HL-60 (cell line): ENCODE data around the gene PRRC2B.

Source experiments
- POLR2AphosphoS5 ChIP-seq: IDR thresholded peaks from 2 replicates; pipeline ENCODE4 v1.6.1; 2012; ENCODE audit warnings: low read depth
- TF ChIP-seq, protein P1 (sequence below): IDR thresholded peaks from one replicate; pipeline ENCODE4 v1.5.1; 2011; ENCODE audit warnings: low read length, control low read depth, inconsistent platforms; ENCODE audit not compliant: insufficient read depth
- TF ChIP-seq, protein P2 (sequence below): IDR thresholded peaks from 2 replicates; pipeline ENCODE4 v1.6.1; 2012; ENCODE audit warnings: low read depth; ENCODE audit not compliant: insufficient replicate concordance

DNA sequence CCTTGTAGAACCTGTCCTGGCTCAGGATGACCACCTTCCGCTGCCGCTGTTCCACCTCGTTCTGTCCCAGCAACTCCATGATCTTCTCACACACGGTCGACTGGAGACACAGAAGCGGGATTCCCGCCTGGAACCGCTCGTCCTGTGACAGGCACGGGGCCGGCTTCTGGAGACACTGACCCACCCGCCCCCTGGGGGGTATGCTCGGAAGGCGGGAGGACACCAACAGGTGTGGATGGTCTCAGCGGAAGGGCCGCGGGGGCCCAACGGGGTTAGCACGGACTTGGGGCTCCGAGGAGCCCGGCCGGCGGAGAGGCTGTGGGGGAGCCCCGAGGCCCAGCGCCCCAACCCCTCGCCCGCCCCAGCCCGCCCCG, 136.6 kb downstream of the PRRC2B start:
- TF ChIP-seq, protein P1, sequence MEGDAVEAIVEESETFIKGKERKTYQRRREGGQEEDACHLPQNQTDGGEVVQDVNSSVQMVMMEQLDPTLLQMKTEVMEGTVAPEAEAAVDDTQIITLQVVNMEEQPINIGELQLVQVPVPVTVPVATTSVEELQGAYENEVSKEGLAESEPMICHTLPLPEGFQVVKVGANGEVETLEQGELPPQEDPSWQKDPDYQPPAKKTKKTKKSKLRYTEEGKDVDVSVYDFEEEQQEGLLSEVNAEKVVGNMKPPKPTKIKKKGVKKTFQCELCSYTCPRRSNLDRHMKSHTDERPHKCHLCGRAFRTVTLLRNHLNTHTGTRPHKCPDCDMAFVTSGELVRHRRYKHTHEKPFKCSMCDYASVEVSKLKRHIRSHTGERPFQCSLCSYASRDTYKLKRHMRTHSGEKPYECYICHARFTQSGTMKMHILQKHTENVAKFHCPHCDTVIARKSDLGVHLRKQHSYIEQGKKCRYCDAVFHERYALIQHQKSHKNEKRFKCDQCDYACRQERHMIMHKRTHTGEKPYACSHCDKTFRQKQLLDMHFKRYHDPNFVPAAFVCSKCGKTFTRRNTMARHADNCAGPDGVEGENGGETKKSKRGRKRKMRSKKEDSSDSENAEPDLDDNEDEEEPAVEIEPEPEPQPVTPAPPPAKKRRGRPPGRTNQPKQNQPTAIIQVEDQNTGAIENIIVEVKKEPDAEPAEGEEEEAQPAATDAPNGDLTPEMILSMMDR: no peak
- no peak for TF ChIP-seq POLR2AphosphoS5
- TF ChIP-seq, protein P2, sequence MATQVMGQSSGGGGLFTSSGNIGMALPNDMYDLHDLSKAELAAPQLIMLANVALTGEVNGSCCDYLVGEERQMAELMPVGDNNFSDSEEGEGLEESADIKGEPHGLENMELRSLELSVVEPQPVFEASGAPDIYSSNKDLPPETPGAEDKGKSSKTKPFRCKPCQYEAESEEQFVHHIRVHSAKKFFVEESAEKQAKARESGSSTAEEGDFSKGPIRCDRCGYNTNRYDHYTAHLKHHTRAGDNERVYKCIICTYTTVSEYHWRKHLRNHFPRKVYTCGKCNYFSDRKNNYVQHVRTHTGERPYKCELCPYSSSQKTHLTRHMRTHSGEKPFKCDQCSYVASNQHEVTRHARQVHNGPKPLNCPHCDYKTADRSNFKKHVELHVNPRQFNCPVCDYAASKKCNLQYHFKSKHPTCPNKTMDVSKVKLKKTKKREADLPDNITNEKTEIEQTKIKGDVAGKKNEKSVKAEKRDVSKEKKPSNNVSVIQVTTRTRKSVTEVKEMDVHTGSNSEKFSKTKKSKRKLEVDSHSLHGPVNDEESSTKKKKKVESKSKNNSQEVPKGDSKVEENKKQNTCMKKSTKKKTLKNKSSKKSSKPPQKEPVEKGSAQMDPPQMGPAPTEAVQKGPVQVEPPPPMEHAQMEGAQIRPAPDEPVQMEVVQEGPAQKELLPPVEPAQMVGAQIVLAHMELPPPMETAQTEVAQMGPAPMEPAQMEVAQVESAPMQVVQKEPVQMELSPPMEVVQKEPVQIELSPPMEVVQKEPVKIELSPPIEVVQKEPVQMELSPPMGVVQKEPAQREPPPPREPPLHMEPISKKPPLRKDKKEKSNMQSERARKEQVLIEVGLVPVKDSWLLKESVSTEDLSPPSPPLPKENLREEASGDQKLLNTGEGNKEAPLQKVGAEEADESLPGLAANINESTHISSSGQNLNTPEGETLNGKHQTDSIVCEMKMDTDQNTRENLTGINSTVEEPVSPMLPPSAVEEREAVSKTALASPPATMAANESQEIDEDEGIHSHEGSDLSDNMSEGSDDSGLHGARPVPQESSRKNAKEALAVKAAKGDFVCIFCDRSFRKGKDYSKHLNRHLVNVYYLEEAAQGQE: no peak
